HCT116 (cell line): Measurements from ENCODE around the gene C1orf159. TPM values are rescaled to one million over a fixed set of nuclear protein-coding genes. Genes with fewer than 3 reads are reported as not detected.
"Not testable (repeated sequence)": the region's sequence is repeated elsewhere in the genome, so short reads cannot be mapped to it uniquely, and the experiment has no call there.

Experiments
- ATAC-seq: fragments of 200-7000 bp; cut with Tn5 transposase; 2 replicates; pipeline ENCODE4 v1.9.1; 2020; ENCODE audit warnings: mild to moderate bottlenecking, moderate library complexity
- BruUV-seq: library from RNA; stranded (reverse); fragments of 400-500 nt; replicated peaks from 2 replicates; lab custom pipeline; 2021; lab: Mats Ljungman, UMichigan
- CTCF ChIA-PET: fragments of 300-600 bp; sonication (Branson Sonifier 250); formaldehyde crosslinking; loops from one replicate; lab custom pipeline; 2021; ENCODE audit warnings: antibody characterized with exemption; lab: Charles Lee
- POLR2A ChIA-PET: fragments of 300-600, 350-600 bp; sonication (Branson Sonifier 250); formaldehyde crosslinking; loops from one replicate; lab custom pipeline; 2021; ENCODE audit warnings: antibody characterized with exemption; lab: Charles Lee
- RAD21 ChIA-PET, 2 experiments: fragments of 300-600 bp; sonication (Branson Sonifier 250); formaldehyde crosslinking; loops; one replicate each; lab custom pipeline; 2023; ENCODE audit warnings: low total read pairs in 2 of 2; ENCODE audit not compliant: uncharacterized antibody in 2 of 2, unreplicated experiment in 2 of 2, low non-redundant PET in 1 of 2; lab: Charles Lee
- DNase-seq: peaks from one replicate; pipeline ENCODE4 v3.0.0-alpha.2; 2010; ENCODE audit warnings: low read depth, low spot score
- H2AFZ ChIP-seq: fragments of 200-600 bp; shearing (Covaris generic), sonication (generic); 2 replicates; pipeline ENCODE4 v1.6.1; 2017; ENCODE audit warnings: low read depth, mixed run types, mixed read lengths, antibody characterized with exemption, low read length; ENCODE audit not compliant: poor library complexity, severe bottlenecking
- H3K27ac ChIP-seq: 2 replicates; pipeline ENCODE4 v1.5.1; 2012; ENCODE audit warnings: low read depth, low read length
- H3K27me3 ChIP-seq: fragments of 200-600 bp; sonication (generic); 2 replicates; pipeline ENCODE4 v1.6.1; 2016; ENCODE audit warnings: mixed run types, low read length, mixed read lengths; ENCODE audit not compliant: insufficient read depth
- H3K36me3 ChIP-seq, 2 experiments: fragments of 200-500 bp in 1 of 2; fragments of 200-600 bp in 1 of 2; sonication (Bioruptor generic) in 1 of 2; sonication (generic) in 1 of 2; 2 replicates each; pipeline versions ENCODE4 v1.5.1 to v1.6.1; 2014 to 2016; ENCODE audit warnings: low read length in 2 of 2, inconsistent platforms in 1 of 2, mixed read lengths in 1 of 2, mixed run types in 1 of 2; ENCODE audit not compliant: insufficient read depth in 2 of 2, control insufficient read depth in 1 of 2
- H3K4me1 ChIP-seq, 2 experiments: fragments of 200-600 bp in 1 of 2; sonication (generic) in 1 of 2; 2 replicates each; pipeline versions ENCODE4 v1.5.1 to v1.6.1; 2012 to 2017; ENCODE audit warnings: low read length in 2 of 2, inconsistent platforms in 1 of 2, mild to moderate bottlenecking in 1 of 2, mixed read lengths in 1 of 2, mixed run types in 1 of 2, moderate library complexity in 1 of 2; ENCODE audit not compliant: insufficient read depth in 2 of 2, control insufficient read depth in 1 of 2
- H3K4me2 ChIP-seq: fragments of 200-600 bp; sonication (generic); 2 replicates; pipeline ENCODE4 v1.6.1; 2017; ENCODE audit warnings: mixed run types, low read length, mixed read lengths
- H3K4me3 ChIP-seq, 2 experiments: fragments of 200-600 bp in 1 of 2; sonication (generic) in 1 of 2; replicated peaks in 1 of 2; 2 replicates each; pipeline ENCODE4 v1.5.1; 2011 to 2016; ENCODE audit warnings: low read length in 2 of 2, control low read depth in 1 of 2, low read depth in 1 of 2, mild to moderate bottlenecking in 1 of 2, mixed read lengths in 1 of 2, mixed run types in 1 of 2
- H3K79me2 ChIP-seq: fragments of 200-600 bp; sonication (generic); 2 replicates; pipeline ENCODE4 v1.6.1; 2017; ENCODE audit warnings: mild to moderate bottlenecking, mixed run types, low read length, moderate library complexity, mixed read lengths; ENCODE audit not compliant: insufficient read depth
- H3K9ac ChIP-seq: fragments of 200-600 bp; sonication (generic); 2 replicates; pipeline ENCODE4 v1.6.1; 2016; ENCODE audit warnings: low read length, mixed read lengths
- H3K9me2 ChIP-seq: fragments of 200-600 bp; sonication (generic), shearing (Covaris generic); 2 replicates; pipeline ENCODE4 v1.6.1; 2017; ENCODE audit warnings: mixed run types, mild to moderate bottlenecking, moderate library complexity; ENCODE audit not compliant: insufficient read depth
- H3K9me3 ChIP-seq, 2 experiments: fragments of 200-500 bp in 1 of 2; fragments of 200-600 bp in 1 of 2; sonication (Bioruptor generic) in 1 of 2; sonication (generic) in 1 of 2; 2 replicates each; pipeline ENCODE4 v1.6.1; 2014 to 2017; ENCODE audit warnings: low read length in 2 of 2, mixed read lengths in 2 of 2, inconsistent platforms in 1 of 2, low read depth in 1 of 2, mild to moderate bottlenecking in 1 of 2, mixed run types in 1 of 2, moderate library complexity in 1 of 2; ENCODE audit not compliant: control insufficient read depth in 1 of 2, insufficient read depth in 1 of 2
- H4K20me1 ChIP-seq: fragments of 200-600 bp; sonication (generic), shearing (Covaris generic); 2 replicates; pipeline ENCODE4 v1.6.1; 2017; ENCODE audit warnings: mixed run types, mild to moderate bottlenecking, moderate library complexity; ENCODE audit not compliant: insufficient read depth
- ATF3 ChIP-seq: IDR thresholded peaks from 2 replicates; pipeline ENCODE4 v1.6.1; 2012
- CBX3 ChIP-seq: IDR thresholded peaks from 2 replicates; pipeline ENCODE4 v1.6.1; 2012; ENCODE audit warnings: low read depth
- CEBPB ChIP-seq: IDR thresholded peaks from 2 replicates; pipeline ENCODE4 v1.6.1; 2012; ENCODE audit warnings: low read depth
- ELF1 ChIP-seq: IDR thresholded peaks from 2 replicates; pipeline ENCODE4 v1.6.1; 2012; ENCODE audit warnings: low read depth, borderline replicate concordance
- FOSL1 ChIP-seq: IDR thresholded peaks from 2 replicates; pipeline ENCODE4 v1.6.1; 2012; ENCODE audit warnings: low read depth
- MAX ChIP-seq: IDR thresholded peaks from 2 replicates; pipeline ENCODE4 v1.6.1; 2012
- POLR2A ChIP-seq: IDR thresholded peaks from 2 replicates; pipeline ENCODE4 v1.7.0; 2011; ENCODE audit warnings: borderline replicate concordance; ENCODE audit not compliant: insufficient read depth, insufficient read length; ENCODE audit errors: extremely low read depth
- POLR2AphosphoS5 ChIP-seq: IDR thresholded peaks from 2 replicates; pipeline ENCODE4 v1.6.1; 2011; ENCODE audit warnings: mild to moderate bottlenecking, low read depth, low read length, moderate library complexity
- RAD21 ChIP-seq: IDR thresholded peaks from 2 replicates; pipeline ENCODE4 v1.6.1; 2012; ENCODE audit warnings: low read depth, mild to moderate bottlenecking
- TCF7L2 ChIP-seq: IDR thresholded peaks from 2 replicates; pipeline ENCODE4 v1.7.0; 2011; ENCODE audit warnings: borderline replicate concordance, inconsistent platforms; ENCODE audit not compliant: insufficient read depth, insufficient read length; ENCODE audit errors: extremely low read depth
- ZBTB33 ChIP-seq: IDR thresholded peaks from 2 replicates; pipeline ENCODE4 v1.6.1; 2011; ENCODE audit warnings: mild to moderate bottlenecking, low read length, moderate library complexity; ENCODE audit not compliant: insufficient replicate concordance; ENCODE audit errors: extremely low read depth
- ZFX ChIP-seq: fragments of 450-650 bp; IDR thresholded peaks from 2 replicates; pipeline ENCODE4 v1.6.1; 2017
- ZNF274 ChIP-seq: fragments of 200-500 bp; sonication (Bioruptor generic); IDR thresholded peaks from 2 replicates; pipeline ENCODE4 v1.6.1; 2014; ENCODE audit warnings: mild to moderate bottlenecking, low read depth, low read length, inconsistent platforms
- intact Hi-C: fragments of 100-400 bp; cut with micrococcal nuclease; formaldehyde crosslinking; loops from 2 replicates; pipeline ENCODE4 v1.10.0; 2022
- total RNA-seq: library from RNA; stranded (reverse); gene quantifications from one replicate; pipeline ENCODE4 v1.2.1, GENCODE V29; 2021; ENCODE audit not compliant: unreplicated experiment

Gene C1orf159
- total RNA-seq, 1 experiment from 2014 or later: 22.7 TPM

- ChIA-PET CTCF (interaction anchor here (1.7 kb wide), 1 partner anchor 78 kb away, joined by 4 read pairs; no protein-coding TSS in a partner anchor), POLR2A (interaction anchor here (0.6 to 0.8 kb wide), 3 partner anchors 10 to 78 kb away, joined by 3 to 4 read pairs (median 3); no protein-coding TSS in a partner anchor), RAD21 (interaction anchor here in 1 of 2 experiments (1.5 kb wide), 1 partner anchor 37 kb away, joined by 3 read pairs; the partner anchor contains the start of gene C1orf159)
- H2AFZ ChIP-seq: no peak overlapping the region
- no peaks in the 10 kb centered on the region for H3K36me3 ChIP-seq
- no peaks in the 10 kb centered on the region for H3K9me3 ChIP-seq
- BruUV-seq: no TSS peak
- peak; percentile 60 for DNase-seq
- peak overlapping the region; percentile 84 for H3K4me2 ChIP-seq
- peak overlapping the region; percentile 39 to 44 for H3K4me3 ChIP-seq
- peak; percentile 80 for ATAC-seq
- H3K4me1 ChIP-seq: peaks cover 13 to 28% of the 10 kb centered on the region in 2 experiments
- H3K27ac ChIP-seq: peak overlapping the region; percentile 95
- no peaks in the 10 kb centered on the region for H3K27me3 ChIP-seq
- no peaks in the 10 kb centered on the region for H3K79me2 ChIP-seq
- TF ChIP-seq CEBPB (no peak), MAX (no peak), ATF3 (no peak), ZFX (peak; percentile 63; the same call in 1 of the 2 replicates), RAD21 (no peak), ZBTB33 (no peak), TCF7L2 (no peak), FOSL1 (no peak), POLR2A (peak; percentile 23), ZNF274 (no peak), POLR2AphosphoS5 (peak; percentile 59), CBX3 (no peak), ELF1 (no peak)
- TF ChIP-seq, all 23 proteins: peak for 3
- intact Hi-C loops: no loop called here
- Histone ChIP-seq H3K9me2 (no peaks in the 10 kb centered on the region), H3K9ac (peak overlapping the region; percentile 71), H4K20me1 (no peaks in the 10 kb centered on the region)
Measured at GRCh38 chr1:1079408-1080121, 36.3 kb downstream of the C1orf159 start.

- POLR2A ChIA-PET, H2AFZ ChIP-seq, H3K27ac ChIP-seq, H3K4me3 ChIP-seq, H3K79me2 ChIP-seq, H3K36me3 ChIP-seq, BruUV-seq, H3K9me3 ChIP-seq, H4K20me1 ChIP-seq, H3K4me2 ChIP-seq, intact Hi-C loops, H3K27me3 ChIP-seq, ATAC-seq, CTCF ChIA-PET, H3K9me2 ChIP-seq, DNase-seq, H3K9ac ChIP-seq, RAD21 ChIA-PET: not testable (repeated sequence)
- peaks cover 33 to 49% of the 10 kb centered on the region in 2 experiments for H3K4me1 ChIP-seq
Measured at GRCh38 chr1:1077396-1077795, 38.5 kb downstream of the C1orf159 start.
